HL-60/S4 (cell line): Measurements from ENCODE around the gene FCRLB.

ENCODE experiments used
- in situ Hi-C: fragments of 300-500 bp; cut with MboI; formaldehyde crosslinking; loops from 2 replicates; pipeline ENCODE4 v1.14.3; 2022; ENCODE audit warnings: low sequenced_read_pairs

The FCRLB gene

GRCh38 chr1:161719325-161719611 is 2.1 kb upstream of the FCRLB start:
- in situ Hi-C loops: no loop called here

DNA sequence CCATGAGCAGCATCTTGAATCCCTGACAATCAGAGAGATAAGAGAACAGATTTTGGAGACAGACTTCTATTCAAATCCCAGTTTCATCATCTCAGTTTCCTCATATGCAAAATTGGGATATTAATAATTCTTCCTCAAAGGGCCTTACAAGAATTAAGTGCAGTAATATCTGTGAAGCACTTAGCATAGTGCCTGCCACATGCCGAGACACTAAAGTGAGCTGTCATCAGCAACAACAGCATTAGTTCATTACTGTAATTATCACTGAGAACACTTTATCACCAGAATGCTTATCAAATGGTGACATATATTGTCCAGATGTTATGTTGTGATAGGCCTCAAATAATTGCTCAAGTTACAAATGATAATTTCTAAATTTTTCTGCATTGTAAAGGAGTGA is 922 bp upstream of the FCRLB start:
- in situ Hi-C loops: no loop called here

GRCh38 chr1:161721738-161722343 is 497 bp downstream of the FCRLB start:
- in situ Hi-C loops: no loop called here

DNA sequence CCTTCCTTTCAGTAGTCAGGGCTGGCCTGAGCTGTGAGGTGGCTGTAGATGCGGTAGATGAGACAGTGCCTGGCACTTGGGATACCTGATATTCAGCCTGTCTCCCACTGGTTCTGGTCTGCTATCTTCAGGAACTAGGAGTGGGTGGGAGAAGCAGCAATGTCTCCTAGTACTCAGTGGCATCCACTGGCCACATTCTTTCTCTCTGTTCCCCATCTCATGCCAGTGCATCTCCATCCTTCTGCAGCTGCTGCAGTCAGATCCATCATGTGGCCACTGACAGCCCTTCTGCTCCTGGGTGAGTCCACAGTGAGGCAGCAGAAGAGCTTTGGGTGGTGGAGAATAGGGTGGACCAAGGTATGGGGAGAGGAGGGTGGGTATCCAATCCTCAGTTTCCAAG is 1.1 kb downstream of the FCRLB start:
- in situ Hi-C loops: no loop called here

DNA sequence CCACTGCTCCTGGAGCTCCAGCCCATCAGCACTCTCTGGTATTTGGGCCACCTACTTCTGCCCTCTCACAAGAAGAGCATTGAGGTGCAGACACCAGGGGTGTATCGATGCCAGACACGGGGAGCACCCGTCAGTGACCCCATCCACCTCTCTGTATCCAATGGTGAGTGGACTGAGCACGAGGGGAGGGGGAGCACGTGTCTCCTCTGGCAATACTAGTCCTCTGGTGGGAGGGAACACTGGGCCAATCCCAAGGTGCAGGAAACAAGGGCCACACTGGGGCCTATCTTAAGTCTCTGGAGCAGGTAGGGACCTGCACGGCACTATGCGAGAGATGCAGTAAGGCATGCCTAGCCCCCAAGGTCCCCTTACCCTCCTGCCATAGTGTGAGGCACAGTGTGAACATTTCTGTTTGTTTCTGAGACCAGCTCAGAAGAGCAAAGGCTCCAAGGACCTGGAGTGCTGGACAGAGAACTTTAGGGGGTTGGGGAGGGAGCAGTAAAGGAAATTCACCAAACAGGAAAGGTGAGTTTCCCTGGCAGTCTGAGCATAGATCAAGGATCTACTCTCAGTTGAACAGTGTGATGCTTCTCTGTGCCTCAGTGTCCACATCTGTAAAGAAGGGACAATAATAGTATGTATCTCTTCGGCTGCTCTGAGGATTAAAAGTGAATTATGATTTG is 2.3 kb downstream of the FCRLB start:
- in situ Hi-C loops: no loop called here

DNA sequence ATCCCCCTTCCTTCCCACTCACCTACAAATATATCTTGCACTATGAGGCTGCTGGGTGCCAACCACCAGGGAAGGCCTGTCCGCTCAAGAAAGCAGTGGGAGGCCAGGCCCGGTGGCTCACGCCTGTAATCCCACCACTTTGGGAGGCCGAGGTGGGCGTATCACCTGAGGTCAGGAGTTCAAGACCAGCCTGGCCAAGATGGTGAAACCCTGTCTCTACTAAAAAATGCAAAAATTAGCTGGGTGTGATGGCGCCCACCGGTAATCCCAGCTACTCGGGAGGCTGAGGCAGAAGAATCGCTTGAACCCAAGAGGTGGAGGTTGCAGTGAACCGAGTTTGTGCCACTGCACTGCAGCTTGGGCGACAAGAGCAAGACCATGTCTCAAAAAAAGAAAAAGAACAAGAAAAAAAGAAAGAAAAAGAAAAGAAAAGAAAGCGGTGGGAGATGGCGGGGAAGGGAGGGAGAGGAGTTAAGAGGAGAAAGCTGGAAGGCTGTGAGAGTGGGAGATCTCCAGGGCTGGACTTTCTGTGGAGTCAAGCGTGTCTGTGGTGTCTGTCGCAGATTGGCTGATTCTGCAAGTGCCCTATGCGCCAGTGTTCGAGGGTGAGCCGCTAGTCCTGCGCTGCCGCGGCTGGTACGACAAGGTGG is 4.0 kb downstream of the FCRLB start:
- in situ Hi-C loops: loop anchor here (25.0 kb wide), 1 partner anchor 538 kb away; the partner anchor contains the start of genes ADAMTS4 and B4GALT3

- in situ Hi-C loops: loop anchor here (25.0 kb wide), 1 partner anchor 539 kb away; the partner anchor contains the start of genes ADAMTS4 and B4GALT3
These were observed 4.6 kb downstream of the FCRLB start for GRCh38 chr1:161725908-161726472.

DNA sequence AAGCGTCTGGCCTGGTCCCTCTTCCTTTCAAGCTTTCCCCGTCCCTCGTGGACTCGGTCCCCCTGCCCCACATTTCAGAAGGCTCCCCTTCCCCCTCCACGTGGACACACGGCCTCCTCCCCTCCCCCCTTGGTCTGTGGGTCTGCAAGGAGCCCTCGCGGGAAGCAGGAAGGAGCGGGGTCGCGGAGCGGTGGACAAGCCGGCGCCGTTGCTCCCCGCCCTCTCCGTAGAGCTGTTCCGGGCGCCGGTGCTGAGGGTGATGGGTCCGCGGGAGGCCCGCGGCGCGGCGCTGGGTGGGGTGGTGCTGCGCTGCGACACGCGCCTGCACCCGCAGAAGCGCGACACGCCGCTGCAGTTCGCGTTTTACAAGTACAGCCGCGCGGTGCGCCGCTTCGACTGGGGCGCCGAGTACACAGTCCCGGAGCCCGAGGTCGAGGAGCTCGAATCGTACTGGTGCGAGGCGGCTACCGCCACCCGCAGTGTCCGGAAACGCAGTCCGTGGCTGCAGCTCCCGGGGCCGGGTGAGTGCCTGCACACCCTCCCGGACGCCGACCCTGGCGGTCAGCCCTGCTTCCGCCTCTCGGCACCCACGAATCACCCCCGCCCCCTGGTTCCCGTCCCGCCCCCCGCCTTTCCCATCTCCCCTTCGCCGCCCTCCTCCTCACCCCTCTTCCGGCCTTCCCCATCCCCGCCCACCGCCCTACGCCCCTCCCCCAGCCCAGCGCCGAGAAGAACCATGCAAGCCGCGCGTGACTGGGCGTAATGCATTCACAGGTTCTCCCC is 5.3 kb downstream of the FCRLB start:
- in situ Hi-C loops: loop anchor here (25.0 kb wide), 1 partner anchor 539 kb away; the partner anchor contains the start of genes ADAMTS4 and B4GALT3

DNA sequence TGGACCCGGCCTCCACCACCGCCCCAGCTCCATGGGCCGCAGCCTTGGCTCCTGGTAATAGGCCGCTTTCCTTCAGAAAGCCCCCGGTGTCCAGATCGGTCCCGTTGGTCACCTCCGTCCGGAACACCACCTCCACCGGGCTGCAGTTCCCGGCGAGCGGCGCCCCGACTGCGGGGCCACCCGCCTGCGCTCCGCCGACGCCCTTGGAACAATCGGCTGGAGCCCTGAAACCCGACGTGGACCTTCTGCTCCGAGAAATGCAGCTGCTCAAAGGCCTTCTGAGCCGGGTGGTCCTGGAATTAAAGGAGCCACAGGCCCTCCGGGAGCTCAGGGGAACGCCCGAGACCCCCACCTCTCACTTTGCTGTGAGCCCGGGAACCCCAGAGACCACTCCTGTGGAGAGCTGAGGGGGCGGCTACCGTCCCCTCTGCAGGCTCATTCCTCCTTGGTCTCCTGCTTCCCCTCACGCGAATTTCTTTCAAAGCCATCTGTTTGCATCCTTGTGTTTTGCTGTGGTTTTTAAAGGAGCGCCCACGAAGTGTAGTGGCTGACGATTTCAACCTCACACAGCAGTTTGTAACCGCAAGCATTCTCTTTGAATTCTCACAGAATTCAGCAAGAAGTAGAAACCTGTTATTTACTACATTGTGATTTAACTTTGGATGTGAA is 6.0 kb downstream of the FCRLB start:
- in situ Hi-C loops: loop anchor here (25.0 kb wide), 1 partner anchor 540 kb away; the partner anchor contains the start of genes ADAMTS4 and B4GALT3

DNA sequence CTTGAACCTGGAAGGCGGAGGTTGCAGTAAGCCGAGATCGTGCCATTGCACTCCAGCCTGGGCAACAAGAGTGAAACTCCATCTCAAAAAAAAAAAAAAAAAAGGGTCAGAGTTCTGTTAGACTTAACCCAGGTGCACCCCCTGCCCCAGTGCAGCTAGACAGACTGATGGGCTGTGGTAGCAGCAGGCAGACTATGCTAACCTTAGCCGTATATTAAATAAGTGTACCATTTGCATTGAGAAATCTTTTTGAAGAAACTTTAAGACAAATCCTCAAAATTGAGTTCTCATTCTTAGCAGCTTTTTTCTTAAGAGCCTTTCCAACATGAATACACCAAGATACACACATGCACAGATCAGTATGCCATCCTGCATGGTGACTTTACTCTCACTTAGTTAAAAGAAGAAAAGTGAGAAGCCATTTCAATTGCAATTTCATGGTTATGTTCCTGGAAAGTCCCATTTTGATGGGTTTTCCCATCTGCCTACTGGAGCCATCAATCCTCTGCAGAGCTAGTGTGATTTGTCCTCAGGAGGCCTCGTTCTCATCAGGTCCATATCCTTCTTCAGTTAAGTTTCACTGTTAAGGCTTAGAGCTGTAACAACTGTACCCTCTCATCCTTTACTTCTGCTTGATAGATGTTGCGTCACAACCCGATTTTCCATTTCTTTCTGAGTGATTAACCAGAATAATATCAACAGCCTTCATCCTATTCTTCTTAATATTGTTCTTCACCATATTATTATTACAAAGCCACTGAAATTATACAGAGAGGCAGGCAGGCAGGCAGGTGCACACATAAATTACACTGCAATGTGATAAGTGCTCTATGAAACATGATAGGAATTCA is 7.3 kb downstream of the FCRLB start:
- in situ Hi-C loops: loop anchor here (25.0 kb wide), 1 partner anchor 541 kb away; the partner anchor contains the start of genes ADAMTS4 and B4GALT3

DNA sequence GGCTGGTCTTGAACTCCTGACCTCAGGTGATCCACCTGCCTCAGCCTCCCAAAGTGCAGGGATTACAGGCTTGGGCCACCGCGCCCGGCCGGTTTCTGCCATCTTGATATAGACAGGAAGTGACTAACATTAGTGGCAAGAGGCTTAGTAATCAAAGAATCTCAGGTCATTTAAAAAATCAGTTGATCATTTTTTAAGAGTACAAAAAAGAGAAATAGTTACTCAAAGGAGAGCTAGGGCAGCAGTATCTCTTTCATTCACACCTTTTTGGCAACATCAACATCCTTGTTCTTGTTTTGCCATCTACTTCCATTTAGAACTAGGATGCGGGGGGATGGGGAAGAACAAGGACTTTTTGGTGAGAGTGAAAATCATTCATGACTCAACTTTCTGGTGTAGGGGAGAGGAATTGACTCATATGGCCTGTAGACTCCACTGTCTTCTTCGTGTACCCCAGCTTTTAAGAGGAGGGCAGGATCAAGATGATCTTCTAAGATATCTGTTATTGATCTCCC is 8.8 kb downstream of the FCRLB start:
- in situ Hi-C loops: loop anchor here (10.0 to 25.0 kb wide), 2 partner anchors 245 to 543 kb away; partner anchors contain the start of genes ADAMTS4 and B4GALT3

DNA sequence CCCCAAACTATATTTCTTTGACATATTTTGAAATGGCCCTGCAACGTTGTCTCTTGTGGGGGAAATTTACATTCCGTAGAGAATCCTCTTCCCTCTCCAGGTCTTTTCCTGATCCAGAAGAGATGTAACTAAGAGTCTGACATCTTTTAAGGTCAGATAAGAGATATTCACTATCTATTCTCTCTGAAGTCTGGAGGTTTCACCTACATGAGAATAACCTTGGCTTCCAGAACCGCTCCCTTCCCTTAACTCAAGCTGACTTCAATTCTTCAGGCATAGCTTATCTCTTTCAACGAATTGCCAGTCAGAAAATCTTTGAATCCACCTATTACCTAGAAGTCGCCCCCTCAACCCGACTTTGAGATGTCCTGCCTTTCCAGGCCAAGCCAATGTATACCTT is 9.9 kb downstream of the FCRLB start:
- in situ Hi-C loops: loop anchor here (10.0 to 25.0 kb wide), 2 partner anchors 246 to 544 kb away; partner anchors contain the start of genes ADAMTS4 and B4GALT3

- in situ Hi-C loops: loop anchor here (10.0 to 25.0 kb wide), 2 partner anchors 247 to 545 kb away; partner anchors contain the start of genes ADAMTS4 and B4GALT3
These were observed 10.8 kb downstream of the FCRLB start for GRCh38 chr1:161731981-161732718.

DNA sequence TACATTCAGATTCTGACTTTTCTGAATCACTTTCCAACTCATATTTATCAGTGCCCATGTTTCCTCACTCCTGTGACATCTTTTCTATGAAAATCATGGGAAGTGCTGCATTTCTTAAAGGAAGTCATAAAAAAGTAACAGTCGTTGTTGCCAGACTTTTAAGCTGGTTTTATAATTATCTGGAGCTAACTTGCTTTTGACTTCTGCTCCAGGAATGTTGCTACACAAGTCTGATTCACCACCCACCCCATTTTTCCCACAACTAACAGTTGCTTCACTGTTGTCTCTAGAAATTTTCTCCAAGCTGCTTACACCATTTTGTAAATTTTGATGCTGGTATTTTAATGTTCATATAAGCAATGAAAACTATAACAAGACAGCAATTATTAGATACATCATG is 12.2 kb downstream of the FCRLB start:
- in situ Hi-C loops: loop anchor here (10.0 to 25.0 kb wide), 2 partner anchors 249 to 546 kb away; partner anchors contain the start of genes ADAMTS4 and B4GALT3

- in situ Hi-C loops: loop anchor here (10.0 to 25.0 kb wide), 2 partner anchors 251 to 549 kb away; partner anchors contain the start of genes ADAMTS4 and B4GALT3
These were observed 14.5 kb downstream of the FCRLB start for GRCh38 chr1:161735837-161736236.

GRCh38 chr1:161736335-161736969 is 15.1 kb downstream of the FCRLB start:
- in situ Hi-C loops: loop anchor here (10.0 to 25.0 kb wide), 2 partner anchors 252 to 549 kb away; partner anchors contain the start of genes ADAMTS4 and B4GALT3

DNA sequence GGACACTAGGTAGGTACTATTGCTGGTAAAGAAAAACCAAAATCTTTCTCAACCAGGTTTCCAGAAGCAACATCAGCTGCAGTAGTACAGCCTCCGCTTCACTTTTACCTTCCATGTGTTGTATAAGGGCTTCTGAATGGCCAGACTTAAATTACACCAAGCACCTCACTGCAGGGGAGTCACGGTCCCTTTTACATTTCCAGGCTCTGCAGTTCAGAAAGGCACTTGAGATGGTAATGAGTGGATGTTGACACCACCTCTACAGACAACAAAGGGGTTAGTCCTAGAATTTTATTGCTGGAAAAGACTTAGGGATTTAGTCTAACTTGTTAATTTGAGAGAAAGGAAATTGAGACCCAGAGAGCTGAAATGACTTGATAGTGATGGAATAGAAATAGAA is 16.3 kb downstream of the FCRLB start:
- in situ Hi-C loops: loop anchor here (10.0 to 25.0 kb wide), 2 partner anchors 253 to 550 kb away; partner anchors contain the start of genes ADAMTS4 and B4GALT3
